Measurements from ENCODE around the gene UNKL. TPM values are rescaled to one million over a fixed set of nuclear protein-coding genes. Genes with fewer than 3 reads are reported as not detected.

UNKL gene
- total RNA-seq, 2 donors from 2014 or later, result 9.9 to 11.3 TPM

- DNase-seq (ENCODE audit: low spot score), result no peak
- intact Hi-C loops (cut with DNase I), result loop anchor here in 1 of 2 donors (10.0 kb wide), 1 partner anchor 49 kb away; the partner anchor contains the start of gene UNKL
Observed at GRCh38 chr16:1366060-1366711, 48.3 kb downstream of the UNKL start.

- intact Hi-C loops (cut with DNase I), result loop anchor here in 1 of 2 donors (10.0 kb wide), 1 partner anchor 50 kb away; the partner anchor contains the start of gene UNKL
- no peak for DNase-seq (ENCODE audit: low spot score)
Observed at GRCh38 chr16:1364510-1364909, 50.0 kb downstream of the UNKL start.

- DNase-seq (ENCODE audit: low spot score), result no peak
- intact Hi-C loops (cut with DNase I), result loop anchor here in 1 of 2 donors (10.0 kb wide), 1 partner anchor 51 kb away; the partner anchor contains the start of gene UNKL
Observed at GRCh38 chr16:1363501-1364041, 50.9 kb downstream of the UNKL start.

GRCh38 chr16:1362807-1363206, 51.7 kb downstream of the UNKL start:
- intact Hi-C loops (cut with DNase I), result loop anchor here in 1 of 2 donors (10.0 kb wide), 1 partner anchor 52 kb away; the partner anchor contains the start of gene UNKL
- no peak for DNase-seq (ENCODE audit: low spot score)

GRCh38 chr16:1361685-1362360, 52.7 kb downstream of the UNKL start:
- intact Hi-C loops (cut with DNase I), result loop anchor here in 1 of 2 donors (10.0 kb wide), 1 partner anchor 53 kb away; the partner anchor contains the start of gene UNKL
- DNase-seq (ENCODE audit: low spot score), result no peak

GRCh38 chr16:1357906-1358566, 56.5 kb downstream of the UNKL start:
- intact Hi-C loops (cut with DNase I), result no loop called here
- no peak for DNase-seq (ENCODE audit: low spot score)

- intact Hi-C loops (cut with DNase I), result no loop called here
- DNase-seq (ENCODE audit: low spot score), result no peak
Observed at GRCh38 chr16:1356061-1356900, 58.2 kb downstream of the UNKL start.

- intact Hi-C loops (cut with DNase I), result no loop called here
- DNase-seq (ENCODE audit: low spot score), result no peak
Observed at GRCh38 chr16:1355591-1355990, 58.9 kb downstream of the UNKL start.

- intact Hi-C loops (cut with DNase I), result no loop called here
- DNase-seq (ENCODE audit: low spot score), result no peak
Observed at GRCh38 chr16:1354815-1355540, 59.5 kb downstream of the UNKL start.

GRCh38 chr16:1351582-1352362, 62.7 kb downstream of the UNKL start, which contains the start of the genes GNPTG and TSR3:
TSS of gene GNPTG (plus strand) at chr16:1351931. CDS start at chr16:1351966, 35 bp downstream.
TSS of gene TSR3 (minus strand) at chr16:1351878. CDS start at chr16:1351804, 74 bp downstream.
- DNase-seq (ENCODE audit: low spot score), result peak; percentile 95
- intact Hi-C loops (cut with DNase I), result no loop called here

- DNase-seq (ENCODE audit: low spot score), result no peak
- intact Hi-C loops (cut with DNase I), result no loop called here
Observed at GRCh38 chr16:1351215-1351581, 63.3 kb downstream of the UNKL start.

- intact Hi-C loops (cut with DNase I), result no loop called here
- DNase-seq (ENCODE audit: low spot score), result no peak
Observed at GRCh38 chr16:1350691-1351090, 63.8 kb downstream of the UNKL start.

GRCh38 chr16:1349951-1350350, 64.6 kb downstream of the UNKL start:
- no peak for DNase-seq (ENCODE audit: low spot score)
- intact Hi-C loops (cut with DNase I), result no loop called here

- no peak for DNase-seq (ENCODE audit: low spot score)
- intact Hi-C loops (cut with DNase I), result no loop called here
Observed at GRCh38 chr16:1349351-1349750, 65.2 kb downstream of the UNKL start.

- intact Hi-C loops (cut with DNase I), result no loop called here
- DNase-seq (ENCODE audit: low spot score), result no peak
Observed at GRCh38 chr16:1348926-1349325, 65.6 kb downstream of the UNKL start.

GRCh38 chr16:1348441-1348840, 66.1 kb downstream of the UNKL start:
- intact Hi-C loops (cut with DNase I), result no loop called here
- no peak for DNase-seq (ENCODE audit: low spot score)

GRCh38 chr16:1347962-1348361, 66.5 kb downstream of the UNKL start:
- intact Hi-C loops (cut with DNase I), result no loop called here
- no peak for DNase-seq (ENCODE audit: low spot score)
